Measurements from ENCODE around the gene ST7.

GRCh38 chr7:117086788-117087187 is 133.5 kb downstream of the ST7 start:
- TF ChIP-seq CTCF (IDR thresholded peaks at IDR 0.05; ENCODE audit: low read depth, low read length) (no peak), POLR2A (IDR thresholded peaks at IDR 0.05; ENCODE audit: extremely low read depth, insufficient read length) (no peak), MAX (IDR thresholded peaks at IDR 0.05; ENCODE audit: low read depth, low read length) (no peak), MYC (IDR thresholded peaks at IDR 0.05; ENCODE audit: low read depth, low read length) (no peak)
